ENCODE data around the gene SPDYE9. TPM values are rescaled to one million over a fixed set of nuclear protein-coding genes. Genes with fewer than 3 reads are reported as not detected.

The SPDYE9 gene
- total RNA-seq, result not detected in 2 replicates

GRCh38 chr7:73085938-73086337, at the start of gene SPDYE9:
Gene SPDYE9 (minus strand): TSS chr7:73086038. CDS start chr7:73084238, 1,800 bp downstream.

GRCh38 chr7:73057811-73058210, 28.0 kb downstream of the SPDYE9 start, which contains the start of gene SPDYE11:
Gene SPDYE11 (minus strand): TSS chr7:73057911. CDS start chr7:73056111, 1,800 bp downstream.

DNA sequence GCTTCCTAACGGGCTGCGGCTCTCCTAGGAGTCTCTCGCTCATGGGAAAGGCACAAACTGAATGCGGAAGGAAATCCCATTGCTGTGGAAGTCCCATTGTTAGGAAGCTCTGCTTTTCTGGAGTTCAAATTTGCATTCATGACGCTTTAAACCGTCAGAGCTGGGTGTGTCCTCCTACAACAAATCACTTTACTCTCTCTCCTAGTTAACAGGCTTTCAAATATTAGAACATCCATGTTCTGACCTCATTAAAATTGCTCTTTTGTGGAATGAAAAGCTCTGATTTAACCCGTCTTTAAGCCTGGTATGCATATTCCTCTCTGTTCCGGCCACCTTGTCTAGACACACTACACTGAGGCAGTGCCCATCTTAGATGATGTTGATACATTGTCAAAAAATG, 56.2 kb downstream of the SPDYE9 start, which contains the start of gene SPDYE8:
TSS of gene SPDYE8 (minus strand) at position 101 of the 400 bp plus-strand sequence. CDS start 1,800 bp downstream, outside the sequence.

Other genes starting within 250 kb of the SPDYE9 start
- 5.9 and 6.0 TPM in 2 replicates for gene POM121, start 160.9 kb downstream of the SPDYE9 start, total RNA-seq
- not detected in 2 replicates for gene TRIM74, start 116.6 kb downstream of the SPDYE9 start, total RNA-seq
- not detected in 2 replicates for gene SPDYE8, start 56.3 kb downstream of the SPDYE9 start, total RNA-seq
- not detected in 2 replicates for gene SPDYE11, start 28.1 kb downstream of the SPDYE9 start, total RNA-seq
- 18.0 and 24.3 TPM in 2 replicates for gene NSUN5, start 222.8 kb upstream of the SPDYE9 start, total RNA-seq
- not detected in 2 replicates for gene TRIM50, start 242.0 kb upstream of the SPDYE9 start, total RNA-seq
- gene FKBP6, start 242.1 kb upstream of the SPDYE9 start, total RNA-seq, result under 0.01 TPM in 1 of 2 replicates, not detected in the other